Pons (tissue), 1 donor: ENCODE measurements around the gene MAD2L2.
A peak's percentile ranks its signal among the peaks of the same experiment; 100 is the strongest.

Source experiments
- DNase-seq: peaks from one replicate; pipeline ENCODE4 v3.0.0-alpha.2; 2016; ENCODE audit warnings: low spot score

MAD2L2 gene

GRCh38 chr1:11681071-11681771 lies at the start of gene MAD2L2:
Gene MAD2L2, minus strand, starts transcription at chr1:11681148. Its CDS starts 547 bp downstream, at chr1:11680601.
- DNase-seq = peak; percentile 67

- DNase-seq = peak; percentile 77
These were observed 49.5 kb upstream of the MAD2L2 start for GRCh38 chr1:11730429-11730891.

GRCh38 chr1:11729498-11730428 lies 48.8 kb upstream of the MAD2L2 start:
- DNase-seq = peak; percentile 19

- DNase-seq = no peak
These were observed 48.2 kb upstream of the MAD2L2 start for GRCh38 chr1:11729155-11729497.

GRCh38 chr1:11728126-11728806 lies 47.3 kb upstream of the MAD2L2 start:
- DNase-seq = no peak

GRCh38 chr1:11727119-11727518 lies 46.2 kb upstream of the MAD2L2 start:
- no peak for DNase-seq

GRCh38 chr1:11725616-11726015 lies 44.7 kb upstream of the MAD2L2 start:
- no peak for DNase-seq

GRCh38 chr1:11722538-11722937 lies 41.6 kb upstream of the MAD2L2 start:
- DNase-seq = no peak

GRCh38 chr1:11721311-11721710 lies 40.4 kb upstream of the MAD2L2 start:
- DNase-seq = no peak

GRCh38 chr1:11720525-11720924 lies 39.6 kb upstream of the MAD2L2 start:
- DNase-seq = peak; percentile 37

- no peak for DNase-seq
These were observed 39.1 kb upstream of the MAD2L2 start for GRCh38 chr1:11720033-11720376.

- peak; percentile 79 for DNase-seq
These were observed 38.5 kb upstream of the MAD2L2 start for GRCh38 chr1:11719313-11720032.

- DNase-seq = no peak
These were observed 34.1 kb upstream of the MAD2L2 start for GRCh38 chr1:11714831-11715575.

GRCh38 chr1:11713095-11713494 lies 32.1 kb upstream of the MAD2L2 start:
- DNase-seq = no peak

- no peak for DNase-seq
These were observed 31.3 kb upstream of the MAD2L2 start for GRCh38 chr1:11712285-11712684.

- DNase-seq = no peak
These were observed 30.5 kb upstream of the MAD2L2 start for GRCh38 chr1:11711490-11711889.

GRCh38 chr1:11708554-11709350 lies 27.8 kb upstream of the MAD2L2 start:
- DNase-seq = no peak

GRCh38 chr1:11707621-11708276 lies 26.8 kb upstream of the MAD2L2 start:
- peak; percentile 14 for DNase-seq

- DNase-seq = no peak
These were observed 25.3 kb upstream of the MAD2L2 start for GRCh38 chr1:11706292-11706691.

GRCh38 chr1:11705596-11705995 lies 24.6 kb upstream of the MAD2L2 start:
- no peak for DNase-seq
